Measurements from ENCODE around the gene TMEM94.

TMEM94 gene

GRCh38 chr17:75536366-75536765, 79.9 kb downstream of the TMEM94 start:
- Histone ChIP-seq H3K9me3 (ENCODE audit: insufficient read depth, low read depth, low read length) (no peaks in the 10 kb centered on the region), H3K4me3 (ENCODE audit: low read length) (no peak overlapping the region), H3K27me3 (ENCODE audit: insufficient read depth, low read length) (no peaks in the 10 kb centered on the region), H3K9ac (ENCODE audit: low read depth, low read length) (no peak overlapping the region), H3K4me1 (ENCODE audit: insufficient read depth, low read length) (no peaks in the 10 kb centered on the region; the same call in 1 of the 2 replicates), H3K27ac (ENCODE audit: low read depth, low read length) (no peak overlapping the region), H3K36me3 (ENCODE audit: insufficient read depth, low read length) (peaks cover 3% of the 10 kb centered on the region; the same call in 1 of the 2 replicates)
- WGBS, result 84% methylated on average over 9 of the region's 10 CpGs

- no peaks in the 10 kb centered on the region for H3K36me3 ChIP-seq (ENCODE audit: insufficient read depth, low read length)
- H3K9ac ChIP-seq (ENCODE audit: low read depth, low read length), result no peak overlapping the region
- no peaks in the 10 kb centered on the region for H3K9me3 ChIP-seq (ENCODE audit: insufficient read depth, low read depth, low read length)
- no peaks in the 10 kb centered on the region for H3K27me3 ChIP-seq (ENCODE audit: insufficient read depth, low read length)
- H3K4me3 ChIP-seq (ENCODE audit: low read length), result no peak overlapping the region
- no peak overlapping the region for H3K27ac ChIP-seq (ENCODE audit: low read depth, low read length)
- WGBS, result 94% methylated on average over 13 of the region's 13 CpGs
- peaks cover under 1% of the 10 kb centered on the region; the same call in 1 of the 2 replicates for H3K4me1 ChIP-seq (ENCODE audit: insufficient read depth, low read length)
Measured at GRCh38 chr17:75539967-75540729, 83.7 kb downstream of the TMEM94 start.

- peaks cover 3% of the 10 kb centered on the region; the same call in 1 of the 2 replicates for H3K4me1 ChIP-seq (ENCODE audit: insufficient read depth, low read length)
- H3K9me3 ChIP-seq (ENCODE audit: insufficient read depth, low read depth, low read length), result no peaks in the 10 kb centered on the region
- H3K27me3 ChIP-seq (ENCODE audit: insufficient read depth, low read length), result no peaks in the 10 kb centered on the region
- no peak overlapping the region for H3K4me3 ChIP-seq (ENCODE audit: low read length)
- H3K36me3 ChIP-seq (ENCODE audit: insufficient read depth, low read length), result no peaks in the 10 kb centered on the region
- H3K9ac ChIP-seq (ENCODE audit: low read depth, low read length), result no peak overlapping the region
- 91% methylated on average over 4 of the region's 4 CpGs for WGBS
- no peak overlapping the region for H3K27ac ChIP-seq (ENCODE audit: low read depth, low read length)
Measured at GRCh38 chr17:75540923-75541503, 84.6 kb downstream of the TMEM94 start.

DNA sequence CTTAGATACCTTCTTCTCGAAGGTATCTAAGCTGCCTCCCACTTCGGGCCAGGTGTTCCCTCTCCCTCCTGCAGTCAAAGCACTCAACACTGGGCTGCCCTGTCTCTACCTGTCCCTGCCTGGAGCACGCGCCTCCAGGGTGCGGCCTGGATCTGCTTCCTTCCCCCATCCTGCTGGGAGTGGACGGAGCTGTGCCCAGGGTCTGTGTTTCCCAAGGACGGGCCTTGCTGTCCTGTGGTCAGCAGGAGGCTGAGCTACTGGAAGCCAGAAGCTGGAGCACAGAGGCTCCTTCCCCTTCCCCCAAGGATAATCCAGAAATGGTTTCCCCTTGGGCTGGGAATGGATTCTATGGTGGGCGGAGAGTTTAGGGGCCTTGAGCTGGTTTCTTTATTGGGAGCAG, 85.8 kb downstream of the TMEM94 start:
- 90% methylated on average over 7 of the region's 8 CpGs for WGBS
- no peak overlapping the region for H3K9ac ChIP-seq (ENCODE audit: low read depth, low read length)
- no peaks in the 10 kb centered on the region for H3K36me3 ChIP-seq (ENCODE audit: insufficient read depth, low read length)
- H3K27me3 ChIP-seq (ENCODE audit: insufficient read depth, low read length), result no peaks in the 10 kb centered on the region
- H3K4me1 ChIP-seq (ENCODE audit: insufficient read depth, low read length), result peaks cover 3% of the 10 kb centered on the region; the same call in 1 of the 2 replicates
- H3K9me3 ChIP-seq (ENCODE audit: insufficient read depth, low read depth, low read length), result no peaks in the 10 kb centered on the region
- H3K27ac ChIP-seq (ENCODE audit: low read depth, low read length), result no peak overlapping the region
- no peak overlapping the region for H3K4me3 ChIP-seq (ENCODE audit: low read length)

GRCh38 chr17:75542728-75543336, 86.4 kb downstream of the TMEM94 start:
- Histone ChIP-seq H3K27me3 (ENCODE audit: insufficient read depth, low read length) (no peaks in the 10 kb centered on the region), H3K9ac (ENCODE audit: low read depth, low read length) (no peak overlapping the region), H3K4me3 (ENCODE audit: low read length) (no peak overlapping the region), H3K4me1 (ENCODE audit: insufficient read depth, low read length) (peaks cover 3% of the 10 kb centered on the region; the same call in 1 of the 2 replicates), H3K27ac (ENCODE audit: low read depth, low read length) (no peak overlapping the region; the same call in 1 of the 2 replicates), H3K9me3 (ENCODE audit: insufficient read depth, low read depth, low read length) (no peaks in the 10 kb centered on the region), H3K36me3 (ENCODE audit: insufficient read depth, low read length) (no peaks in the 10 kb centered on the region)
- 90% methylated on average over 15 of the region's 15 CpGs for WGBS

GRCh38 chr17:75544250-75544649, 87.8 kb downstream of the TMEM94 start:
- H3K4me1 ChIP-seq (ENCODE audit: insufficient read depth, low read length), result peaks cover 8% of the 10 kb centered on the region
- H3K9me3 ChIP-seq (ENCODE audit: insufficient read depth, low read depth, low read length), result no peaks in the 10 kb centered on the region
- no peak overlapping the region for H3K9ac ChIP-seq (ENCODE audit: low read depth, low read length)
- 92% methylated on average over 8 of the region's 8 CpGs for WGBS
- H3K27me3 ChIP-seq (ENCODE audit: insufficient read depth, low read length), result no peaks in the 10 kb centered on the region
- no peak overlapping the region for H3K27ac ChIP-seq (ENCODE audit: low read depth, low read length)
- no peak overlapping the region for H3K4me3 ChIP-seq (ENCODE audit: low read length)
- no peaks in the 10 kb centered on the region for H3K36me3 ChIP-seq (ENCODE audit: insufficient read depth, low read length)

DNA sequence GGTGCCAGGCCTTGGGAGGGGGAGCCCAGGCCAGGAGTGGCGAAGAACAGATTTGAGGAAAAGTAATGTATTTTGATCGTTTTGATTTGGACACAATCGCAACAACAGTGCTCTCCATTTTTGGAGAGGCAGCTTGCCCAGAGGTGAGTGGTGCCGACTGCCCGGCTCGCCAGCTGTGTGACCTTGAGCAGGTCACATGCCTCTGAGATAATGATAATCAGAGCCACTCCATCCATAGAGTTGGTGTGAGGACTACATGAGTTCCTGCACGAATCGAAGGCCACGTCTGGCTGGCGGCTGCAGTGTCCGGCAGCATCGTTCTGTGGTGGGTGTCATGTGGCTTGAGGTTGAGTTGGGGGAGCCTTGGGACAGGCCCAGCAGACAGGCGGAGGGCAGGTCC, 89.7 kb downstream of the TMEM94 start:
- Histone ChIP-seq H3K4me3 (ENCODE audit: low read length) (no peak overlapping the region), H3K27ac (ENCODE audit: low read depth, low read length) (no peak overlapping the region), H3K9me3 (ENCODE audit: insufficient read depth, low read depth, low read length) (no peaks in the 10 kb centered on the region), H3K9ac (ENCODE audit: low read depth, low read length) (no peak overlapping the region), H3K36me3 (ENCODE audit: insufficient read depth, low read length) (no peaks in the 10 kb centered on the region), H3K4me1 (ENCODE audit: insufficient read depth, low read length) (peaks cover 19% of the 10 kb centered on the region), H3K27me3 (ENCODE audit: insufficient read depth, low read length) (no peaks in the 10 kb centered on the region)
- 96% methylated on average over 13 of the region's 13 CpGs for WGBS

DNA sequence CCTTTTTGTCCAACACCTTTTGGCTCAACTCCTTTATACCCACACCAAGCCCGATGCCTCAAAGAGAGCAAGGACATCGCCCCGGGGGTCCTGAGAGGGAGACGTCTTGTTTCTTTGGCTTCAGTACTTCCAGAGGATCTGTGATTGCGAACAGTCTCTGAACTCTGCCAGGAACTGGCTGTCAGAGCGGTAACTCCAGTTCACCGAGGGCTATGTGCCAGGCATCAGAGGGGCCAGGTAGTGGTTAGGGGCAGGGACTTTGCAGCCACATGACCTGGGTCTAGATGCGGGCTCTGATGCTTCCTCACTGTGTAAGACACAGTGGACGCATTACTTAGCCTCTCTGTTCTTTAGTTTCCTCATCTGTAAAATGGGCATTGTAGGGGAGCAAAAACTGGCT, 90.7 kb downstream of the TMEM94 start:
- H3K4me3 ChIP-seq (ENCODE audit: low read length), result no peak overlapping the region
- WGBS, result 91% methylated on average over 9 of the region's 9 CpGs
- H3K9ac ChIP-seq (ENCODE audit: low read depth, low read length), result no peak overlapping the region
- no peaks in the 10 kb centered on the region for H3K9me3 ChIP-seq (ENCODE audit: insufficient read depth, low read depth, low read length)
- no peaks in the 10 kb centered on the region for H3K36me3 ChIP-seq (ENCODE audit: insufficient read depth, low read length)
- no peak overlapping the region for H3K27ac ChIP-seq (ENCODE audit: low read depth, low read length)
- H3K27me3 ChIP-seq (ENCODE audit: insufficient read depth, low read length), result no peaks in the 10 kb centered on the region
- H3K4me1 ChIP-seq (ENCODE audit: insufficient read depth, low read length), result peaks cover 24% of the 10 kb centered on the region

DNA sequence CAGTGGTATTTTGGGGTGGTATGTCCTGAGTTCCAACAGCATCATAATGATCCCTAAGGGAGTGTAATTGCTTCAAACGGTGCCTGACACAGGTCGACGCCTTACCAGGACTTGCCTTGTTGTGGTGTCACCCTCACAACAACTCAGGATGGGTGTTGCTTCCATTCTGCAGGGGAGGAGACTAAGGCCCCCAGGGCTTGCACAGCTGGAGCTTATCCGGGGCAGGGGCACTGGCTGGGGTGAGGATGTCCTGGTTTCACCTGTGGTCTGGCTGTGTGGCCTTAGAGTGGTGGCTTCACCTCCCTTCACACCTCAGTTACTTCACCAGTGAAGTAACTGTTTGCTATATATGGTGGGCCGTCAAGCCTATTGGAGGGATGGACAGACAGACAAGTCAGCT, 92.4 kb downstream of the TMEM94 start:
- Histone ChIP-seq H3K4me3 (ENCODE audit: low read length) (no peak overlapping the region; the same call in 1 of the 2 replicates), H3K4me1 (ENCODE audit: insufficient read depth, low read length) (peaks cover 29% of the 10 kb centered on the region), H3K36me3 (ENCODE audit: insufficient read depth, low read length) (no peaks in the 10 kb centered on the region), H3K9ac (ENCODE audit: low read depth, low read length) (no peak overlapping the region), H3K27ac (ENCODE audit: low read depth, low read length) (peak overlapping the region; percentile 41; the same call in 1 of the 2 replicates), H3K27me3 (ENCODE audit: insufficient read depth, low read length) (no peaks in the 10 kb centered on the region), H3K9me3 (ENCODE audit: insufficient read depth, low read depth, low read length) (no peaks in the 10 kb centered on the region)
- WGBS, result 91% methylated on average over 5 of the region's 5 CpGs

Measured in HUES64 (cell line).